IPS-20b (cell line): ENCODE measurements around the gene ASH1L.

Source experiments
- H3K27ac ChIP-seq: one replicate; pipeline ENCODE4 v1.5.1; 2013; ENCODE audit warnings: low read length
- H3K27me3 ChIP-seq: 2 replicates; pipeline ENCODE4 v1.6.1; 2013; ENCODE audit warnings: mild to moderate bottlenecking, low read length, inconsistent platforms; ENCODE audit not compliant: insufficient read depth
- H3K36me3 ChIP-seq: 2 replicates; pipeline ENCODE4 v1.6.1; 2013; ENCODE audit warnings: low read depth, mild to moderate bottlenecking, inconsistent platforms, low read length, moderate library complexity; ENCODE audit not compliant: insufficient read depth
- H3K4me1 ChIP-seq: 2 replicates; pipeline ENCODE4 v1.6.1; 2013; ENCODE audit warnings: mild to moderate bottlenecking, control low read depth, inconsistent platforms, low read length, moderate library complexity; ENCODE audit not compliant: insufficient read depth
- H3K4me3 ChIP-seq: 2 replicates; pipeline ENCODE4 v1.5.1; 2013; ENCODE audit warnings: mild to moderate bottlenecking, low read length, inconsistent platforms
- H3K9ac ChIP-seq: 2 replicates; pipeline ENCODE4 v1.6.1; 2013; ENCODE audit warnings: low read depth, mild to moderate bottlenecking, inconsistent platforms, low read length, moderate library complexity
- H3K9me3 ChIP-seq: 2 replicates; pipeline ENCODE4 v1.6.1; 2013; ENCODE audit warnings: mild to moderate bottlenecking, low read depth, low read length, inconsistent platforms; ENCODE audit not compliant: insufficient read depth

ASH1L gene

DNA sequence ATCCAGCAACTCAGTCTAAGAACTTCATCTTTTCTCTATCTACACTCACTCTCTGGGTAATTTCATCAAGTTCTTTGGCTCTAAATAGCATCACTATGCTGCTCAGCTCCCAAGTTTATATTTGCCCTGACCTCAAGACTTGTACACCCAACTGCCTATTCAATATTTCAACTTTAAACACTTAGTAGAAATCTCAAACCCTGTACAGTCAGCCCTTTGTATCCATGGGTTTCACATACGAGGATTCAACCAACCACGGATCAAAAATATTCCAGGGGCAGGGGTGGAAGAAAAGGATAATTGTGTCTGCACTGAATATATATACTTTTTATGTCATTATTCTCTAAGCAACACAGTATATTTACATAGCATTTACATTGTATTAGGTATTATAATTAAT, 13.9 kb downstream of the ASH1L start:
- no peaks in the 10 kb centered on the region for H3K4me1 ChIP-seq
- H3K27me3 ChIP-seq: no peaks in the 10 kb centered on the region
- no peaks in the 10 kb centered on the region for H3K9me3 ChIP-seq
- no peak overlapping the region for H3K4me3 ChIP-seq
- no peak overlapping the region for H3K9ac ChIP-seq
- H3K36me3 ChIP-seq: no peaks in the 10 kb centered on the region
- H3K27ac ChIP-seq: no peak overlapping the region

DNA sequence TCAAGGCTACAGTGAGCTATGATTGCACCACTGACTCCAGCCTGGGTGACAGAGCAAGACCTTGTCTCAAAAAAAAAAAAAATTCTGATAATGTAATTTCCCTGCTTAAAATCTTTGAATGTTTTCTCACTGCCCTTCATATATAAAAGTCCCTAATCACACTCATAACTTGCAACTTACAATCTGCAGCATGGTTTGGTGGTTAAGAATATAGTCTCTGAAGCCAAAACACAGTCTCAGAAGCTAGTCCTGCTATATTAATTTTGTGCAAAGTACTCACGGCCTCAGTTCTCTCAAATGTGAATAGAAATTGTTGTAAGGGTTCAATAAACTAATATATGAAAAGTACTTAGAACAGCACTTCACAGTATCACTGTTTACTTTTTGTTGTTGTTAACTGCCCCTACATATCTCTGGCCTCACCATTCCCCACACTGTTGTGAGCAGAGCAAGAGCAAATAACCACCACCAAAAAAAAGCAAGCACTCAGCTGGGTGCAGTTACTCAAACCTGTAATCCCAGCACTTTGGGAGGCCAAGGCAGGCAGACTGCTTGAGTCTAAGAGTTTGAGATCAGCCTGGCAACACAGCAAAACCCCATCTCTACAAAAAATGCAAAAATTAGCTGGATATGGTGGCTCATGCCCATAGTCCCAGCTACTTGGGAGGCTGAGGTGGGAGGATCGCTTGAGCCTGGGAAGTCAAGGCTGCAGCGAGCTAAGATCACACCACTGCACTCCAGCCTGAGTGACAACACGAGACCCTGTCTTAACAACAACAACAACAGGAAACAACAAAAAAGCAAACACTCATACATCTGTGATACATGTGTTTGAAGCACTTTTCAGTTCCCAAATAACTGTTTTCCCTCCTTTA, 22.4 kb downstream of the ASH1L start:
- Histone ChIP-seq H3K9me3 (no peaks in the 10 kb centered on the region), H3K4me3 (no peak overlapping the region), H3K27me3 (no peaks in the 10 kb centered on the region), H3K9ac (no peak overlapping the region), H3K36me3 (no peaks in the 10 kb centered on the region), H3K27ac (no peak overlapping the region), H3K4me1 (no peaks in the 10 kb centered on the region)

DNA sequence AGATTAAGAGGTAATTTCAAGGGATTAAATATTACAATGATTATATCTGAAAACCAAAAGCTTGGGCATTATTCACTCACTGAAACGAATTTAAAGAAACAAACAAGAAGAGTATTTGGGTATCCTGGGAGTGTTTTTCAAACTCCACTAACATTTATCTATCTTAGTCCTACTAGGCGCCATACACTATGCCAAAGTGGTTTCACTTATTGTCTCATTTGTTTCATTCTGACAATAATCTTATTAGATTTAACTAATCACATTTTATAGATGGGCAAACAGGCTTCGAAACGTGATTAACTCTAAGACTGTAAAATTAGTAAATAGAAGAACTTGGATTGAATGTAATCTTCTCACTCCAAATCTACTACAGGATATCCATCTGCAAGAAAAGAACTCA, 25.4 kb downstream of the ASH1L start:
- Histone ChIP-seq H3K27ac (no peak overlapping the region), H3K4me1 (no peaks in the 10 kb centered on the region), H3K36me3 (no peaks in the 10 kb centered on the region), H3K9me3 (no peaks in the 10 kb centered on the region), H3K9ac (no peak overlapping the region), H3K27me3 (no peaks in the 10 kb centered on the region), H3K4me3 (no peak overlapping the region)

DNA sequence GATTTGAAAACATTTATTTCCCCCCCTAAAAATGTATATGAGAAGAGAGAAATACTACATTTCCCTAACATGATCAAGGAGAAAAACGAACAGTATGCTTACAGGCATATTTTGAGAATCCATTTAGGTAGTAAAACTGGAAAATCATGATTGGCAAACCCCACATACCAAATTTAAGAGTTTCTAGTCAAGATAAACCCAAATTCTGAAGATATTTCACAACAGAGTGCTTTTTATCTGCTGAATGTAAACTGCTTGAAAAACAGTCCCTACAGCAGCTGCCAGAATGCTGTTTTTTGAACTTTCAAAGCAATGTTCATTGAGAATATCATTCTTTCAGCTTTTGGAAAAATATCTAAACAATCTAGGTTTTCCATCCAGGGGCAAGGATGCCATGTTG, 31.0 kb downstream of the ASH1L start:
- Histone ChIP-seq H3K4me3 (no peak overlapping the region), H3K27me3 (no peaks in the 10 kb centered on the region), H3K9me3 (no peaks in the 10 kb centered on the region), H3K27ac (no peak overlapping the region), H3K9ac (no peak overlapping the region), H3K36me3 (no peaks in the 10 kb centered on the region), H3K4me1 (no peaks in the 10 kb centered on the region; the same call in 1 of the 2 replicates)

DNA sequence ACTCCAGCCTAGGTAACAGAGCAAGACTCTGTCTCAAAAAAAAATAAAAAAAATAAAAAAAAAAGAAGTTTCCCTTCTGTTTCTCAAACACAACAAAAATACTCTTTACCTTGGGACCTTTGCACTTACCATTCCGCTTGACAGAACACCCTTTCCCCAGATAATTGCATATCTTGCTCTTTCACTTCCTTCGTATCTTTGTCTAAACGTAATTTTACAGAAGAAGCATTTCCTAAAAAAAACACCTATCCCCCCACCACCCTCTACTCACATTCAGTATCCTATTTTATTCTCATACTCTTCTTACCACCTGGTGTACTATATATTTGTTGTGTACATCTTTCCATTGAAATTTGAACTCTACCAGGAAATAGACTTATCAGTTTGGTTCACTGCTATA, 32.7 kb downstream of the ASH1L start:
- Histone ChIP-seq H3K9ac (no peak overlapping the region), H3K27me3 (no peaks in the 10 kb centered on the region), H3K4me1 (no peaks in the 10 kb centered on the region; the same call in 1 of the 2 replicates), H3K4me3 (no peak overlapping the region), H3K27ac (no peak overlapping the region), H3K9me3 (no peaks in the 10 kb centered on the region), H3K36me3 (no peaks in the 10 kb centered on the region)

DNA sequence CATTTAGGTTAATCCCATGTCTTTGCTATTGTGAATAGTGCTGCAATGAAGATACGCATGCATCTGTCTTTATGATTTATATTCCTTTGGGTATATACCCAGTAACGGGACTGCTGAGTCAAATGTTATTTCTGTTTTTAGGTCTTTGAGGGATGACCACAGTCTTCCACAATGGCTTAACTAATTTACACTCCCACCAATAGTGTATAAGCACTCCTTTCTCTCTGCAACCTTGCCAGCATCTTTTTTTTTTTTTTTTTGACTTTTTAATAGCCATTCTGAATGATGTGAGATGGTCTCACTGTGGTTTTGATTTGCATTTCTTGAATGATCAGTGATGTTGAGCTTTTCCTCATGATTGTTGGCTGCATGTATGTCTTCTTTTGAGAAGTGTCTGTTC, 33.5 kb downstream of the ASH1L start:
- Histone ChIP-seq H3K27ac (no peak overlapping the region), H3K4me1 (no peaks in the 10 kb centered on the region; the same call in 1 of the 2 replicates), H3K27me3 (no peaks in the 10 kb centered on the region), H3K9me3 (no peaks in the 10 kb centered on the region), H3K9ac (no peak overlapping the region), H3K36me3 (no peaks in the 10 kb centered on the region), H3K4me3 (no peak overlapping the region)

DNA sequence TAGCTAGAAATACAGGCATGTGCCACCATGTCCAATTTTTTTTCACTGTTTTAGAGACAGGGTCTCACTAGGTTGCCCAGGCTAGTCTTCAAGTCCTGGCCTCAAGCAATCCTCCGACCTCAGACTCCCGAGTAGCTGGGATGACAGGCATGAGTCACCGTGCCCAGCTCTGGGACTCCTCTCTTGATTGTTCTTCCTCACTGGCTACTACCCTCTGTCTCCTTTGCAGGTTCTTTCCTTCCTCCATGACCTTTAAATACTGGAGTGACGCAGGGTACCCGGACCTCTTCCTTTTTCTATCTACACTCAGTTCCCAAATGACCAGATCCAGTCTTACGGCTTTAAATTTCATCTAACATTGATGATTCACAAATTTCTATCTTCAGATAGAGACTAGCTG, 34.9 kb downstream of the ASH1L start:
- Histone ChIP-seq H3K9me3 (no peaks in the 10 kb centered on the region), H3K4me3 (no peak overlapping the region), H3K27ac (no peak overlapping the region), H3K27me3 (no peaks in the 10 kb centered on the region), H3K36me3 (no peaks in the 10 kb centered on the region), H3K9ac (no peak overlapping the region), H3K4me1 (no peaks in the 10 kb centered on the region; the same call in 1 of the 2 replicates)

DNA sequence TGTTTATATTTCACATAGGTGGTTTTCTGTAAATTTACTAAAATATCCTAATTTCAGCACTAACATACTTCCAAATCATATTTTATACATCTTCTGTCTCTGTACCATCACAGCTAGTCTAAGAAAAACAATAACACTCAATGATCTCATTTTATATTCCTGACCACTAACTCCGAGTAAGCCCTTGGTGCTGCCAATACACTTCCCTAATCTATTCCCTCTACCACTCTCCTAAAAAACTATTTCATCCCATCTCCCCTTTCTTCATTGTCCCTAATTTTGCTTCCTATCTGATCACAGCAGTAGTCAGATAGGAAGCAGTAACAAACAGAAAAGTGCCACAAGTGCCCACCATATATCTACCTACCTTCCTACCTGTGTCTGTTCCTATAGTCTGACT, 36.2 kb downstream of the ASH1L start:
- H3K9ac ChIP-seq: no peak overlapping the region
- no peaks in the 10 kb centered on the region for H3K9me3 ChIP-seq

DNA sequence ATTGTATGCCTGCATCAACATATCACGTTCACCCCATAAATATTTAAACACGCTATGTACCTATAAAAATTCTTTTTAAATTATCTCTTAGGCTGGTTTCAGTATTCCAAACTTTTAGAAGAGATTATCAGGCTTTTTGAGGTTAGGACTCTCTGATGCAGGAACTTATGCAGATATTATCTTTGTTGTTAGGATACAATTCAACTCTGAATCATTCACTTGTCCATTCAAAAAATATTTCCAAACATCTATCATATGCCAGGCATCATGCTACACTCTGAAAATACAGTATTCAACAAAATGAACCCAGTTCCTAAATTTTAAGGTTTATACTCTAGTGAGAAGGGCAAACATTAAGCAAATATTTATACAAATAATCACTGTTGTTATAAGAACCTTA, 40.5 kb downstream of the ASH1L start:
- Histone ChIP-seq H3K4me1 (no peaks in the 10 kb centered on the region), H3K36me3 (peaks cover 15% of the 10 kb centered on the region; the same call in 1 of the 2 replicates), H3K27me3 (no peaks in the 10 kb centered on the region), H3K9ac (no peak overlapping the region), H3K4me3 (no peak overlapping the region), H3K9me3 (no peaks in the 10 kb centered on the region), H3K27ac (no peak overlapping the region)

More for the DNA sequence above, 36.2 kb downstream of the ASH1L start:
- Histone ChIP-seq H3K27me3 (no peaks in the 10 kb centered on the region), H3K36me3 (peaks cover under 1% of the 10 kb centered on the region; the same call in 1 of the 2 replicates), H3K4me1 (no peaks in the 10 kb centered on the region; the same call in 1 of the 2 replicates), H3K27ac (no peak overlapping the region), H3K4me3 (no peak overlapping the region)

DNA sequence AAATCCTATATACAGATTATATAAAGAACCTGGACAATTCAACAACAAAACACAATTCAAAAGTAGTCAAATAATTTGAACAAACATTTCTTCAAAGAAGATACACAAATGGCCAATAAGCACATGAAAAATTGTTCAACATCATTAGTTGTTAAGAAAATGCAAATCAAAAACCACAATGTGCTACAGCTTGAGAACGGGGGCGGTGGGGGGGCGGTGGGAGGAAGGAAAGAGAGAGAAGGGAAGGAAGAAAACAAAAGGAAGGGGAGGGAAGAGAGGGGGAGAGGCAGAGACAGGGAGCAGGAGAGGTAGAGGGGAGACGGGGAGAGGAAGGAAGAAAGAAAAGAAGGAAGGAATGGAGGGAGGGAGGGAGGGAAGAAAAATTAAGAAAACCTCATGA, 44.1 kb downstream of the ASH1L start:
- Histone ChIP-seq H3K9ac (no peak overlapping the region), H3K36me3 (peaks cover 15% of the 10 kb centered on the region), H3K4me3 (no peak overlapping the region), H3K4me1 (no peaks in the 10 kb centered on the region), H3K9me3 (no peaks in the 10 kb centered on the region), H3K27me3 (no peaks in the 10 kb centered on the region), H3K27ac (no peak overlapping the region)

DNA sequence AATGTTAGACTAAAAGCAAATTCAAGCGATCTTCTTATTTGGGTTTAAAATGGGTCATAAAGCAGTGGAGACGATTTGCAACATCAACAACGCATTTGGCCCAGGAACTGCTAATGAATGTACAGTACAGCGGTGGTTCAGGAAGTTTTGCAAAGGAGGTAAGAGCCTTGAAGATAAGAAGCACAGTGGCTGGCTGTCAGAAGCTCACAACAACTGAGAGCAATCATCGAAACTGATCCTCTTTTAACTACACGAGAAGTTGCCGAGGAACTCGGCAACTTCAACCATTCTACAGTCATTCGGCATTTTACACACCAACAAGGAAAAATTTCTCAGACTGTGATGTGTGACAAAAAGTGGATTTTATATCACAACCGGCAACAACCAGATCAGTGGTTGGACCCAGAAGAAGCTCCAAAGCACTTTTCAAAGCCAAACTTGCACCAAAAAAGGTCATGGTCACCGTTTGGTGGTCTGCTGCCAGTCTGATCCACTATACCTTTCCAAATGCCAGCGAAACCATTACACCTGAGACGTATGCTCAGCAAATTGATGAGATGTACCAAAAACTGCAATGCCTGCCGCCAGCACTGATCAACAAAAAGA, 47.9 kb downstream of the ASH1L start:
- no peak overlapping the region for H3K27ac ChIP-seq
- no peak overlapping the region for H3K4me3 ChIP-seq
- peaks cover 3% of the 10 kb centered on the region for H3K36me3 ChIP-seq
- no peak overlapping the region for H3K9ac ChIP-seq
- H3K9me3 ChIP-seq: no peaks in the 10 kb centered on the region
- H3K4me1 ChIP-seq: no peaks in the 10 kb centered on the region
- no peaks in the 10 kb centered on the region for H3K27me3 ChIP-seq

DNA sequence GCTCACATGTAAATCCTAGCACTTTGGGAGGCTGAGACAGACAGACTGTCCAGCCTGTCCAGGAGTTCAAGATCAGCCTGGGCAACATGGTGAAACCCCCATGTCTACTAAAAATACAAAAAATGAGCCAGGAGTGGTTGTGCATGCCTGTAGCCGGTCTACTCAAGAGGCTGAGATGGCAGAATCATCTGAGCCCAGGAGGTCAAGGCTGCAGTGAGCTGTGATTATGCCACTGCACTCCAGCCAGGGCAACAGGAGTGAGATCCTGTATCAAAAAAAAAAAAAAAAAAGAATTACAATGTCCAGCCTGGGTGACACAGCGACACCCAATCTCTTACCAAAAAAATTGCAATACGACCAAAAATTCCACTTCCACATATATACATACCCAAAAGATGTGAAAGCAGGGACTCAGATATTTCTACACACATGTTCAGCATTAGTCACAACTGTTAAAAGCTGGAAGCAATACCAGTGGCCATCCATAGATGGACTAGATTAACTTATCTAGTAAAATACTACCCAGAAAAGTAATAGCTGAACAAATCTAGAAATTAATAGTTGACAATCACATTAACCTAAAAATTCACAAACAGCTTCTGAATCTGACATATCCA, 49.2 kb downstream of the ASH1L start:
- Histone ChIP-seq H3K9me3 (no peaks in the 10 kb centered on the region), H3K27me3 (no peaks in the 10 kb centered on the region), H3K4me1 (no peaks in the 10 kb centered on the region), H3K4me3 (no peak overlapping the region), H3K9ac (no peak overlapping the region), H3K36me3 (no peaks in the 10 kb centered on the region; the same call in 1 of the 2 replicates), H3K27ac (no peak overlapping the region)
